GM19372 (cell line): Measurements from ENCODE around the gene IQGAP1.

Experiments
- ATAC-seq: cut with Tn5 transposase; IDR thresholded peaks from one replicate; pipeline ENCODE4 v1.9.1; 2021; ENCODE audit warnings: mild to moderate bottlenecking, low read depth, moderate library complexity; ENCODE audit not compliant: unreplicated experiment

The IQGAP1 gene

GRCh38 chr15:90435652-90436337 is 47.8 kb downstream of the IQGAP1 start:
- ATAC-seq: no peak

- ATAC-seq: no peak
Observed at GRCh38 chr15:90436952-90437351, 48.9 kb downstream of the IQGAP1 start.

GRCh38 chr15:90437516-90437915 is 49.5 kb downstream of the IQGAP1 start:
- ATAC-seq: no peak

GRCh38 chr15:90439946-90440345 is 51.9 kb downstream of the IQGAP1 start:
- no peak for ATAC-seq

GRCh38 chr15:90441027-90441426 is 53.0 kb downstream of the IQGAP1 start:
- ATAC-seq: no peak

GRCh38 chr15:90442423-90442822 is 54.4 kb downstream of the IQGAP1 start:
- no peak for ATAC-seq

- no peak for ATAC-seq
Observed at GRCh38 chr15:90449206-90449735, 61.2 kb downstream of the IQGAP1 start.

- ATAC-seq: no peak
Observed at GRCh38 chr15:90451053-90451850, 63.2 kb downstream of the IQGAP1 start.

- ATAC-seq: no peak
Observed at GRCh38 chr15:90456236-90456635, 68.2 kb downstream of the IQGAP1 start.

- no peak for ATAC-seq
Observed at GRCh38 chr15:90458061-90458460, 70.0 kb downstream of the IQGAP1 start.

- no peak for ATAC-seq
Observed at GRCh38 chr15:90459368-90459767, 71.3 kb downstream of the IQGAP1 start.

- ATAC-seq: no peak
Observed at GRCh38 chr15:90460142-90460824, 72.2 kb downstream of the IQGAP1 start.

GRCh38 chr15:90463381-90463780 is 75.3 kb downstream of the IQGAP1 start:
- ATAC-seq: no peak

GRCh38 chr15:90465140-90465929 is 77.3 kb downstream of the IQGAP1 start:
- ATAC-seq: no peak

GRCh38 chr15:90465930-90466567 is 78.0 kb downstream of the IQGAP1 start:
- no peak for ATAC-seq

- ATAC-seq: no peak
Observed at GRCh38 chr15:90469723-90470122, 81.7 kb downstream of the IQGAP1 start.

GRCh38 chr15:90470453-90470852 is 82.4 kb downstream of the IQGAP1 start:
- no peak for ATAC-seq

- ATAC-seq: no peak
Observed at GRCh38 chr15:90471126-90471525, 83.1 kb downstream of the IQGAP1 start.

GRCh38 chr15:90471769-90472168 is 83.7 kb downstream of the IQGAP1 start:
- no peak for ATAC-seq
